Measurements from ENCODE around the gene RAB3C.
"Not testable (repeated sequence)": the region's sequence is repeated elsewhere in the genome, so short reads cannot be mapped to it uniquely, and the experiment has no call there.

Gene RAB3C

GRCh38 chr5:58582803-58583491, at the start of gene RAB3C:
Gene RAB3C (plus strand): TSS chr5:58583075. CDS start chr5:58583209, 134 bp downstream.
- DNase-seq: peak; percentile 56 to 97 (median 91)

GRCh38 chr5:58541935-58542334, 40.9 kb upstream of the RAB3C start:
- not testable (repeated sequence) for DNase-seq

DNA sequence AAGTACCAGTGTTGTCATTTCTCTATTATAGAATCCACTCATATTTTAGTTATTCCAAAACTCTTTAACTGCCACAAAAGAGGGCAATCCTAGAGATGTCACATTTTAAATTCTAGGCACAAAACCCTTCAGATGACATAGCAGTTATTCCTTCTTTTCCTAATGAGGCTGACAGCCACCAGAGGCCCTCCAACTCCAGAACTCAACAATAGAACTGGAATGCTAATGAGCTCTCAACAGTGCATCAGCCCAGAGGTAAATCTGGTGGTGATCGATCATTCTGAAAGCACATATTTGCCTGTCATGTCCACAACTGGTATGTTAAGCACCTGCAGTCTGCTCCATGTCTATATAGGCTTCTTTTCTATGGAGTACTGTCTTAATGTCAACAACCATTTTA, 40.2 kb upstream of the RAB3C start:
- DNase-seq: no peak

- no peak for DNase-seq
Measured at GRCh38 chr5:58543723-58544122, 39.2 kb upstream of the RAB3C start.

DNA sequence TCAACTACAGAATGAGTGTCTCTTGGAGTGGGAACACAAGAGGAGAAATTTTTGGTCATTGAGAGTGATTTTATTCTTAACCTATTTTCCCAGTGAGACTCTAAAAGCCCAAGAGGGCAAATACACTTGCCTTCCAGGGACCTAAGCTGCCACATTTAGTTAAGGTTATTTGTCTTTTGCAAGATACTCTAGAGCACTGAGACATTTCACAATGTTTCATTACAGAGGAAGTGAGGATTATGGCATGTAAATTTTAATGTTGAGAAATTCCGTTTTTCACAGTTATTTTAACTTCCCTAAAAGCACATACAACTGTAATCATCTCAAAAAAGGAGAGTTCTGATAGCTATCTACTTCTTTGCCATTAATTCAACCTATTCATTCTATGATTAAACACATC, 38.7 kb upstream of the RAB3C start:
- no peak for DNase-seq

GRCh38 chr5:58544926-58545325, 37.9 kb upstream of the RAB3C start:
- DNase-seq: no peak

DNA sequence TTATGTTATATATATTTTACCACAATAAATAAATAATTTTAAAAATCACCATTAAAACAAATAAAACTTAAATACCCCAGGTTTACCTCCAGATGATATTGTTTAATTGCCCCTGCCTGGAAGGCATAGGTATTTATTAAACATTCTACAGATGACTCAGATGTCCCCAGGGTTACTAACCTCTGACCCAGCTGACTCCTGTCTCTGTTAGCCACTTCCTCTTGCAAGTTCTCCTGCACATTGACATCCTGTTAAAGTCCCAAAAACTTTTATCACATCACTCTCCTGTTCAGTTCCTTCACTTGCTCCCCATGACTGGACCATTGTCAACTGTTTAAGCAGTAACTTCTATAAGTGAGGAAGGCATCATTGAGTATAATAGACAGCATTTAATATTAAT, 37.0 kb upstream of the RAB3C start:
- no peak for DNase-seq

DNA sequence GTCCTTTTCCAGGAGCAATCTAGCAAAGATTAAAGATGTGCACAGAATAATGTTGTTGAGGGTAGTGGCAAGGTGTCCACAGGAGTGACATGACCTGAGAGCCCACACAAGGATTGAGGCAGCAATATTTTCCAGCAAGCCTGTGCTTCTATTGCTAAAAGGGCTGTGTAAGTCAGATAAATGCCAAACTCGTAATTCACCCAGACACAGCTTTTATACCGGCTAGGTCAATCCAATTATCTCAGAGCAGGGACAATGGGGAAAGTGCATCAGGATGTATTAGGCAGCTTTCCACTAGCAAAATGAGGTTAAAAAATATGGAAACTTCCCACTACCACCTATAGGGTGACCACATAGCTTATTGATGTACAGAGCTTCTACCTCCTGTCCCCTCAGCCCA, 34.8 kb upstream of the RAB3C start:
- DNase-seq: no peak

DNA sequence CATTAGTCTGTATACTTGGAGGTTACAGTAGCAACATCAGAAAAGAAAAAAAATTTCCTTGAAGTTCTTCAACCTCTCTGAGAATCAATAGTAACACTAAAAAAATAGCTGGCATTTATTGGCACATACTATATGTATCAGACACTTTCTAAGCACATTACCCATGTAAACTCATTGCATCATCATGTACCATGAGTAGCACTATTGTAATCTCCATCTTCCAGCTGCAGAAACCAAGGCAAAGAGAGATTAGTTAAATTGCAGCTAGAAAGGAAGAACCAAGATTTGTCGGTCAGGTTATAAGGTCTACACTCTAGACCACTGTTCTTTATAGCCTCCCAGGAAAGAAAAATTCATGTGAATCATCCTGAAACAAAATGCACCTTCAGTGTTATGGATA, 31.4 kb upstream of the RAB3C start:
- DNase-seq: no peak

GRCh38 chr5:58557665-58558338, 25.1 kb upstream of the RAB3C start:
- DNase-seq: not testable (repeated sequence)

- not testable (repeated sequence) for DNase-seq
Measured at GRCh38 chr5:58563016-58563700, 19.7 kb upstream of the RAB3C start.

- DNase-seq: not testable (repeated sequence)
Measured at GRCh38 chr5:58564043-58564832, 18.6 kb upstream of the RAB3C start.

- DNase-seq: no peak
Measured at GRCh38 chr5:58565033-58565432, 17.8 kb upstream of the RAB3C start.

DNA sequence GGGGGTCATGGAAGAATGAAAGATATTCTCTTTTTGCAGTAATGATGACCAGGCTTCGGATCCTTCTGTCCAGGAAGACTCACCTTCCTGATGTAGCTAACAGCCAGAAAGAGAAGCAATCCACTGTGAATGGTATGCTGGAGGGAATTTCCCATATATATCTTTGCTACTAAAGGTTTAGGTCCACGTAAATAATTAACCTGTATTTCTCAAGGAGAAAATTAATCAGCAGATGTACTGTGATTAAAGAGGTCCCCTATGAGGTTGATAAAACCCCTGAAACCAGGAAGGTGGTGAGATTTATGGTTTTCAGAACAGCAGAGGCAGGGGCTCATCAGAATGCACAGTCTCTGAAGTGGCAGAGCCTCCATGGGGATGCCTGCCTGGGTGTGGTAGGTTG, 11.4 kb upstream of the RAB3C start:
- no peak for DNase-seq

DNA sequence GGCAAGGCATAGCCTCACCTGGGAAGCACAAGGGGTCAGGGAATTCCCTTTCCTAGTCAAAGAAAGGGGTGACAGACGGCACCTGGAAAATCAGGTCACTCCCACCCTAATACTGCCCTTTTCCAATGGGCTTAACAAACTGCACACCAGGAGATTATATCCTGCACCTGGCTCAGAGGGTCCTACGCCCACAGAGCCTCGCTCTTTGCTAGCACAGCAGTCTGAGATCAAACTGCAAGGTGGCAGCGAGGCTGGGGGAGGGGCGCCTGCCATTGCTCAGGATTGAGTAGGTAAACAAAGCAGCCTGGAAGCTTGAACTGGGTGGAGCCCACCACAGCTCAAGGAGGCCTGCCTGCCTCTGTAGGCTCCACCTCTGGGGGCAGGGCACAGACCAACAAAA, 9.9 kb upstream of the RAB3C start:
- not testable (repeated sequence) for DNase-seq

DNA sequence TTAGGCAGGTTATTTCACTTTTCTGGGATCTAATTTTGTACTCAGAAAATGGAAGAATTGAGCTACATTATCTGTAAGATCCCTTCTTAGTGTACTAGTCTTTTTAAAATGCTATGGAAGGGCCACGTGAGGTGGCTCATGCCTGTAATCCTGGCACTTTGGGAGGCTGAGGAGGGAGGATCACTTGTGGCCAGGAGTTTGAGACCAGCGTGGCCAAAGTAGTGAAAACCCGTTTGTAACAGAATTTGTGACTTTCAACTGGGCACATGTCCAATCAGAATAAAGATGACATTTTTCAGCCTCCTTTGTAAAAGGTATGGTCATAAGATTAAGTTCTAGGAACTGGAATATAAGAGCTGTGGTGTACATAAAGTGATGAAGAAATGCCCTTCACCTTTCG, 3.1 kb upstream of the RAB3C start:
- DNase-seq: no peak

DNA sequence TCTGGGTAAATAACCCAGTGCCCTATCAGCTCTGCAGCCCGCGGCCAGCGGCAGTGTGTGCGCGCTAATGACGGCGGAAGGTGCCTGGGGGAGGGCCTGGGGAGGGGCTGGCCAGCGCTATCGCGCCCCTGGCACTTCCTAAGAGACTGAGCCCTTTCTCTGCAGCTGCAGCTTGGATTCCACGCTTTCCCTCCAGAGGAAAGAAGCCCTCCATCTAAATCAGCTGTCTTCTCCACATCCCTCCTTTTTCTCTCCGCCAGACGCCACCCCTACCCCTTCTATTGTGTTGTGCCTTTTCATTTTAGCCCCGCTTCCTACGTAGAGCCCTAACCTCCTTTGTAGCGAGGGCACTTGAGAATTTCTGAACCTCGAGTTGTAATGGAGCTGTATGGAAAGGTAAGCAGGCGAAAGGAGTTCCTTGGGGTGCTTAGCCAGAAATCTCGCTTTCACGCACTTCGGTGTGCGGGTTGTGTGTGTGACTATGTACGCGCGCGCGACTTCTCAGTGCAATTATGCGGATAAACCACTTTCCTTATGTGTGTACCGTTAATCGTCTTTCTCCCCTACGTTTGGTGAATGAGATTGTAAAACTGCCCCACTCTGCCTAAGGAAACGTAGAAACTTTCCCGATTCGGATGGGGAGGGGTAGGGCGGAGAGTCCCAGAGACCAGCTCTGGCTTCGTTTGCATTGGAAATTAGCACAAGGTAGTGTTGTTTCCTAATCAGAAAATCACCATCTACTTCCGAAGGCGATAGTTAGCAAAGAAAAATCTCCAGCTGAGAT, 664 bp upstream of the RAB3C start:
- DNase-seq: peak in 16 of 58 donors; percentile 1 to 47 (median 14)

GRCh38 chr5:58595952-58596351, 13.1 kb downstream of the RAB3C start:
- DNase-seq: no peak

- no peak for DNase-seq
Measured at GRCh38 chr5:58598440-58598839, 15.6 kb downstream of the RAB3C start.

GRCh38 chr5:58599217-58599616, 16.3 kb downstream of the RAB3C start:
- no peak for DNase-seq

DNA sequence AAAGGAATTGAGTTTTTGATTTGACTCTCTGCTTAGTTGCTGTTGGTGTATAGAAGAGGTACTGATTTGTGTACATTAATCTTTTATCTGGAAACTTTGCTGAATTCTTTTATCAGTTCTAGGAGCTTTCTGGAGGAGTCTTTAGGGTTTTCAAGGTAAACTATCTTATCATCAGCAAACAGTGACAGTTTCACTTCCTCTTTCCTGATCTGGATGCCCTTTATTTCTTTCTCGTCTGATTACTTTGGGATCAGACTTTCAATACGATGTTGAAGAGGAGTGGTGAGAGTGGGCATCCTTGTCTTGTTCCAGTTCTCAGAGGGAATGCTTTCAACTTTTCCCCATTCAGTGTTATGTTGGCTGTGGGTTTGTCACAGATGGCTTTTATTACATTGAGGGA, 17.7 kb downstream of the RAB3C start:
- not testable (repeated sequence) for DNase-seq

Data from anterior cingulate cortex (tissue), 58 donors.